Measurements from ENCODE around the gene RNF214.

RNF214 gene

GRCh38 chr11:117289795-117290194 lies 57.3 kb downstream of the RNF214 start:
- no peak for DNase-seq

GRCh38 chr11:117290809-117291396 lies 58.4 kb downstream of the RNF214 start, which contains the start of gene BACE1-AS:
TSS of gene BACE1-AS (plus strand) at chr11:117291346.
- no peak for DNase-seq

DNA sequence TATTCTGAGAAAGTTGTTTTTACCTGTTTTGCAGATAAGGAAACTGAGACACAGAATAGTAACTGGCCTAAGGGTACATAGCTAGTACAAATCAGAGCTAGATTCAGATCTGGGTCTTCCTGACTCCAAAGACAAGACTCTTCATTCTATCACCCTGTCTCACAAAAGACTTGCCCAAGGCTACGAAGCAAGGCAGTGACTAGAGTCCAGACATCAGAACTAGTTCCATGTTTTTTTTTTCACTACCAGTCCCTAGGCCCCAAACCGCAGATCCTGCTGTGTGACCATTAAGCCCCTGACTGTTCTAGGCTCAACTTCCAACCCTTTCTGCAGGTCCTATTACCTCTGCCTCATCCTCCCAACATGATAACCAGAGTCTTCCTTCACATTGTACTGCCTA lies 60.1 kb downstream of the RNF214 start:
- DNase-seq: no peak

- DNase-seq: no peak
Observed at GRCh38 chr11:117295438-117296137, 63.1 kb downstream of the RNF214 start.

DNA sequence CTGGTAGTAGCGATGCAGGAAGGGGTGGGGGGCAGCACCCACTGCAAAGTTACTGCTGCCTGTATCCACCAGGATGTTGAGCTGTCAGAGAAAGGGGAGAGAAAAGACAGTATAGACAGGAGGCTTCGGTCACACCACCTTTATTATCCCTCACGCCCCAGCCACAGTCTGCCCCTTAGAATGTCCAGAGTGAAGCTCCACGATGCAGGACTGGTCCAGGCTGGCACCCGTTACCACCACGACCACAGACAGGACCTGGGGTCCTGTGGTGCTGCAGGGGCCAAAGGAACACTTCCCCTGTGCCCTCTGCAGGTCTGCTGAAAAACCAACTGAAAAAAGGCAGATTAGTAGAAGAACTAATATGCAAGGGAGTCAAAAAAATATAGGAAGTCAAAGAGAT lies 64.4 kb downstream of the RNF214 start:
- DNase-seq: no peak

- DNase-seq: no peak
Observed at GRCh38 chr11:117298195-117298594, 65.7 kb downstream of the RNF214 start.

DNA sequence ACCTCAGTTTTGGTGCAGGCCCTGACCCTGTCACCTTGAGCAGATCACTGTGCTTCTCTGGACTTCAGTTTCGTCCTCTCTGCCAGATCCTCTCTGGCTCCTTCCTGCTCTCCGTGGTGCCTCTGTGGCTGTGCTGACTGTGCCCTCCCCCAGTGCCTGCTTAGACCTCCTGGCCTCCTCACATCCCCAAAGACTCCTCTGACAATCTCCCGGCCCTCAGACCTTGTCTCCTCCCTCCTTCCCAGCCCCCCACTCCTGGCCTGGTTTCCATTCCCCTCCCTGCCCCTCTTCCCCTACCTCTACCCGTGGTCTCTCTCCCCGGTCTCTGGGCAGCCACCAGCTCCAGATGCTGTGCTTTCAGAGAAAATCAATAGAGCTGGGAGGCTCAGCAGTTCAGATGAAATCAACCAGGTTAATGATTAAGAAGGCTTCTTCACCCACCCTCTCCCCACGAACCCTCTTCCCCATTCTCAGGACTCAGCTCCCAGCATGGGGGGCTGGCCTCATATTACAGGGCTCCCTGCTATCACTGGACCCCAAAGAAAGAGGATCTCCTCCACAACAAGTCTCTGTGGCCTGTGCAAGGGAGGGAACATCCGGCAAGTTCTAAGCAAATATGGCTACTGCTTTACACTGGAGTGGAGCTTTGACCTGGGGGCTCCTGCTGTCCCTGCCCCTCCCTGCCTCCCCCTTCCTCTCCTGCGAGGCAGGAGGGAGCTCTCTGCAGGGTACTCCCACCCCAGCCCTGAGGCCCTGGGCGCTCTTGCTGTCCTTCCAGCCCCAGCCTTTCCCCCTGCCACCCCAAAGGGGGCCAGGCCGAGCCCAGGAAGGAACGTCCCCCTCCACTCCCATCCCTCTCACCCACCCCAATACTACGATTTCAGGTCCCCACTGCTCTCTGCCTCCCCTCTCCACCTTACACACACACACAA lies 67.1 kb downstream of the RNF214 start:
- DNase-seq: no peak

DNA sequence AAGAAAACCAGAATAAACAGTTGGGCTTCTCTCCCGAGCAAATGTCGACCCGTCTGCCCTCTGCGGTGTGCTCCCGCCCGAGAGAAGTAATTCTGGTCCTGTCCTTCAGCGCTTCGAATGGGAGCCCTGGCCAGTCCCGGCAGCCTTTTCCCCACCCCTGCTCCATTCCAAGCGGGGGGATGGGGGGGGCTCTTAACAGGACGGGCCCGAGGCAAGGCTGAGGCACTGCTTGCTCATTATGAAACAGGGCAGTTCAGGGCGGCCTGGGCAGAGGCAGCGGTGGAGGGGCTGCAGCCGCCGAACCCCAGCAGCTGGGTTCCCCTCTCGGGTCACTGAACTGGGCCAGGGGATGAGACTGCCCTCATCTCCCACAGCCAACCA lies 67.8 kb downstream of the RNF214 start:
- no peak for DNase-seq

GRCh38 chr11:117300773-117301172 lies 68.3 kb downstream of the RNF214 start:
- no peak for DNase-seq

GRCh38 chr11:117302228-117302627 lies 69.8 kb downstream of the RNF214 start:
- DNase-seq: no peak

- DNase-seq: no peak
Observed at GRCh38 chr11:117303101-117303500, 70.6 kb downstream of the RNF214 start.

GRCh38 chr11:117303646-117304315 lies 71.3 kb downstream of the RNF214 start:
- DNase-seq: no peak

GRCh38 chr11:117305145-117305544 lies 72.7 kb downstream of the RNF214 start:
- DNase-seq: no peak

DNA sequence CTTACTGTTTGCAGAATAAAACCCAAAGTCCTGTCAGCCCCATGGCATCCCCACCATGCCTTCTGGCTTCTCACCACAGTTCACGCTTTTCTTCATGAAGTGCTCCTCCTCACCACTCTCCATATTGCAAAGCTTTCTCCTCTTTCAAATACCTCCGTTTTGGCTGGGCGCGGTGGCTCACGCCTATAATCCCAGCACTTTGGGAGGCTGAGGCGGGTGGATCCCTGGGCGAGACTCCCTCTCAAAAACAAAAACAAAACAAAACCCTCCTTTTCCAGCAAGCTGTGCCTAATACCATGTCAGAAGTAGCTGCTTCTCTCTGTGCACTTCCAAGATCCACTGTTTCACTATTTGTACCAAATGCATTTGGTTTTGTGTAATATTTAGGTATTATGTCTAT lies 76.8 kb downstream of the RNF214 start:
- no peak for DNase-seq

DNA sequence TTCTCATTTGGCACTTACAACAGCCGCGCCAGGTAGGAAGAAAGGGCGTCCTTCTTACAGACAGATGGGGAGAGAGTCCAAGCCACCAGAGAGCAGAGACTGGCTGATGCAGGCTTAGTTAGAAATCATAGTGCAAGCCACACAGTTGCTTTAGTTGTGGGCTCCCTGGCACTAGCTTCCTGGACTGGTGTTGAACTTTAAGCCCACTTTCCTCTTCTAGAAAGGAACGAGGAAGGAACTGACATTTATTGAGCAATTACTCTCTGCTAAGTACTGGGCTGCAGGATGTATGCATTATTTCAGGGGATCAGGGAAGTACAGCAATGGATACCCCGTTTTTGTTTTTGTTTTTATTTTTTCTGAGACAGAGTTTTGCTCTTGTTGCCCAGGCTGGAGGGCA lies 80.6 kb downstream of the RNF214 start:
- DNase-seq: no peak

DNA sequence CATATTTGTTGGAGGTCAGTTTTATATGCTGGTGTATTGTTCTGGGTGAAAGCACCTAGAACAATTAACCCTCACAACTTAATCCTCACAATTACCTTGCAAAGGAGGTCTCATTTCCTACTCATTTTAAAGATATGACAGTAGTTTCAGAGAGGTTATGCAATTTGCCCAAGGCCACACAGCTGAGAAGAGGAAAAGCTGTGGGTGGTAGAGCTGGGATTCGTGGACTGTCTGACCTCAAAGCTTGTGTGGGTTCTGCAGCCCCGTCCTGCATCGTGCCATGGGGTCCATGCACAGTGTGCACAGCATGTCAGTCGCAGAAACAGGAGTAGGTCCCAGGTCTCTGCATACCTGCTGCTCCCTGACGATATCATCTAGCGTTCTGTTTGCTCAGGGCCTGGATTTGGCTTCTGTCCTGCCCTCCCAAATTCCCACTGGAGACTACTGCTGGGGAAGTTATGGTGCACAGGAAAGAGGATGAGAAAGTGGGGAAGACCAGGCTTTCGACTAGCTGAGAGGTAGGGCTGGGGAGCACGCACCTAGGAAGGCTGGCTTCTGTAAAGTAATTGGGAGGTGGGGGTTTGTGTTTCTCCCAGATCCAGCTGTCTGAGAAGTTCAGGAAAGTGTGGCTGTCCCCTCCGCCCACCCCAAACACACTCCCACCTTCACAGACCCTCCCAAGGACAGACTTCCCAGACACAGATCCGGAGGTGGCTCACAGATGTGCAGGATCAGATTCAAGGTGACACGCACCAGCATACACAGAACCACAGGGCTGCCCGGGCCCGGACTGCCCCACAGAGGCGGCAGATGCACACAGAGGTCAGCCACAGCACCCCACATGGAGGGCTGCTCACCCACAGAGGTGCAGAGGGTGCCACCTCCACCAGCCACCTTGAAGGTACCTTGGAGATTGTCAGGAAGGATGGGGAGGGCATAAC lies 81.6 kb downstream of the RNF214 start:
- DNase-seq: no peak

DNA sequence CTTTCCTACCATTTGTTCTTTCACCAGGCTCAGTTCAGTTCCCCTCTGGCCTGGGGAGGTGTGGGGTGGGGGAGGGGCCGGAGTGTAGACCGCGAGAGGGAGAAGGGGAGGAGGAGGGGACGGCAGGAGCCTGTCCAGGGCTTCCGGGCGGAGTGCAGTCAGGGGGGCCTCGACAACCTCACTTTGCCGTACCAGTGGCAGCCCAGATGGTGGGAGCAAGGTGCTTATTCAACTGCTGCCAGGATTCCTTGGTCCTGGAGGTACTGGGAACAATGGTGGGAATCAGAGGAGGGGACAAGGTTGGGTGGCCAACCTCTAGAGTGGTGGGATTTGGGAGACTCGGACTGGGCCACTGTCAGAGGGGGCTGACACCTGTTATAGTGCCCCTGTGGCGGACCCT lies 82.4 kb downstream of the RNF214 start:
- no peak for DNase-seq

DNA sequence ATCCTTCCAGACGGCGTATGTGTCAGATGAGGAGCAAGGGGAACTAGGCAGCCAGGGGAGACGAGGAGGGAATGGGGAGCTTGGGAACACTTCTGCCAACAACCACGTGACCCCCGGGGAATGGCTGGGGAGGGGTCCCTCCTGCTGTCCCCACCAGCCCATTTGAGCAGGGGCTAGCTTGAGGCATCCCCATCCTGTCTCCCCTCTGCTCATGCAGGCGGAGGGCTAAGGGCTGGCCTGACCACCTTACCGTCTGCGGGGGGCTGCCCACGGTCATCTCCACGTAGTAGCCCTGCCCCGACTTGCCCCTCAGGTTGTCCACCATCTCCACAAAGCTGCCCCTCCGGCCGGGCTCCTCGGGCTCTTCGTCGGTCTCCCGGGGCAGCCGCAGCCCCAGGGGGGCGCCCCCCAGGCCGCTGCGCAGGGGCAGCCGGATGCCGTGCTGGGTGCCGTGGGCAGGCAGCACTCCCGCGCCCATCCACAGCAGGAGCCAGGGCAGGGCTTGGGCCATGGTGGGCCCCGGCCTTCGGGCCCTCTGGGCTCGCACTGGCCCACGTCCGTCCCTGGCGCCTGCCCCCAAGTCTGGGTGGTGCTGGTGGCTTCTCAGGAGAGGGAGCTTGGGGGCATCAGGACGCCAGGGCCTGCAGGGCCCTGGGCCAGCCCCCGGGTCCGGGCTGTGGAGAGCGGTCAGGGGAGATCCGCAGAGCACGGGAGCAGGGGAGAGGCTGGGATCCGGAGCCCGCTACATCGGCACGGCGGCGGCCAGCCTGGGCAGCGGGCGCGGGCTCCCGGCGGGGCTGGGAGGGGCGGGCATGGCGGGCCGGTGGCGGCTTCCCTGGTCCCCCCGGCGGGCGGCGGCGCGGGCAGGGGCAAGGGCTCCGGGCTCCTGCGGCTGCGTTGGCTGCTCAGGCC lies 83.1 kb downstream of the RNF214 start:
- no peak for DNase-seq

DNA sequence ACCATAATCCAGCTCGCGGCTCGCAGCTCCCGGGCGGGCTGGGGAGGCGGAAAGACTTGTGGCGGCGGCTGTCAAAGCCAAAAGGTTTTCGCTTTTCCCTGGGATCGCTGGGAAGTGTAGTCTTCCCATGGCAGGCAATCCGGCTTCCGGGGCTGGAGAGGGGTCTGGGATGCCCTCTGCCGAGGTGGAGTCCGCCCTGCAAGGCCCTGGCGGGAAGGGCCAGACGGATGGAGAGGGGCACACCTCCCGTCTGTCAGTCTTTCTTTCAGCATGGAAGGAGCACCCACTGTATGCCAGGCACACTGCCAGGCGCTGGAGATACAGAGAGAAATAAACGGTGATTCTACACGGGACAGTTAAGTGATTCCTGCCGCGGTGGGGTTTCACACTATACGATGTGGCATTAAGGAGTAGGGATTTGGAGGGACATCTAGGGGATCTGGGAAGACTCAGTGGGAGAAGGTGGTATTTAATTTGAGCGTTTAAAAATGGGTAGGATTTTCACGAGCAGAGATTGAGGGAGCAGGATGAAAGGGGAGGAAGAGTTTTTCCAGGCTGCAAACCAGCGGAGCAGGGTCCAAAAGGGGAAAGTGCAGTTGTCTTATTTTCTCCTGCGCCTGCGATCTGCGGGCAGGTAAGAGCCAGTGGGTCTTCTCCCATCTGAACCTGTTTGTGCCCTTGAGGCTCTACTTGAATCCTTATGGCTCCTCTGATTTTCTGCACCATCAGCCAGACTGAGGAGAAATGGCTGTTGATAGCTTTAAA lies 83.9 kb downstream of the RNF214 start, which contains the start of gene BACE1:
Gene BACE1 (minus strand): TSS at position 60 of the 765 bp plus-strand sequence. CDS start 461 bp downstream, outside the sequence.
- peak; percentile 80 for DNase-seq

DNA sequence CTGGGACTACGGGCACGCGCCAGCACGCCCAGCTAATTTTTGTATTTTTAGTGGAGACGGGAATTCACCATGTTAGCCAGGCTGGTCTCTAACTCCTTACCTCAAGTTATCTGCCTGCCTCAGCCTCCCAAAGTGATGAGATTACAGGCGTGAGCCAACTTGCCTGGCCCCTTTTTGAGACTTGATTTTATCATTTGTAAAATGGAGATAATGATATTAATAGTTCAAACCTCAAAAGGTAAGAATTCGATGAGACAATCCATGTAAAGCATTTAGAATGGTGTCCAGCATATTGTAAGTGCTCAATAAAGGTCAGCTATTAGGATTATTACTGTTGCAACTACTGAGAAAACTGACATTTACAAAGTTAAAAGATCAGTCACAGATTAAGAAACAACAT lies 86.3 kb downstream of the RNF214 start:
- no peak for DNase-seq
